Testis (tissue), 3 donors: ENCODE measurements around the gene FGF9. TPM values are rescaled to one million over a fixed set of nuclear protein-coding genes. Genes with fewer than 3 reads are reported as not detected.

Source experiments
- DNase-seq: peaks from one replicate; pipeline ENCODE4 v3.0.0-alpha.2; 2019
- H3K27ac ChIP-seq, 2 donors: fragments of 200-600 bp; sonication (generic); one replicate each; pipeline ENCODE4 v1.5.1; 2019
- H3K27me3 ChIP-seq: fragments of 200-600 bp; sonication (generic); one replicate; pipeline ENCODE4 v1.5.1; 2019
- H3K36me3 ChIP-seq: fragments of 200-600 bp; sonication (generic); one replicate; pipeline ENCODE4 v1.5.1; 2017; ENCODE audit warnings: low read depth; ENCODE audit errors: missing control alignments
- H3K4me1 ChIP-seq: fragments of 200-600 bp; sonication (generic); one replicate; pipeline ENCODE4 v1.5.1; 2019
- H3K4me3 ChIP-seq, 2 donors: fragments of 200-600 bp; sonication (generic); one replicate each; pipeline ENCODE4 v1.5.1; 2017 to 2019
- H3K9me3 ChIP-seq: fragments of 200-600 bp; sonication (generic); one replicate; pipeline ENCODE4 v1.5.1; 2017
- CTCF ChIP-seq, 3 experiments: fragments of 450-650 bp in 2 of 3; fragments of 200-600 bp in 1 of 3; sonication (generic) in 1 of 3; IDR thresholded peaks; one replicate each; pipeline ENCODE4 v1.5.1; 2016 to 2019; ENCODE audit warnings: antibody characterized with exemption in 3 of 3, mild to moderate bottlenecking in 2 of 3, moderate library complexity in 1 of 3
- POLR2A ChIP-seq: fragments of 450-650 bp; IDR thresholded peaks from one replicate; pipeline ENCODE4 v1.6.1; 2017; ENCODE audit warnings: antibody characterized with exemption, mild to moderate bottlenecking, moderate library complexity
- WGBS, 2 donors: methylation state at CpG; one replicate each; pipeline ENCODE4 v1.1.5; 2018; 5-methylcytosine and 5-hydroxymethylcytosine counted together
- intact Hi-C: fragments of 100-400 bp; cut with DNase I; formaldehyde crosslinking; loops from one replicate; pipeline ENCODE4 v1.15.1; 2023; ENCODE audit warnings: low total_unique reads
- polyA plus RNA-seq: library from polyadenylated mRNA; stranded (reverse); fragments of 350-450 nt; fragmentation: Illumina TruSeq; extraction: RNeasy Lipid Tissue Mini Kit (QIAGEN cat#74804); gene quantifications from one replicate; pipeline ENCODE4 v1.2.3, GENCODE V29; 2014; ENCODE audit warnings: low read depth, low replicate concordance; ENCODE audit not compliant: insufficient read depth
- total RNA-seq, 2 donors: library from RNA; depleted of rRNA; stranded (reverse); fragments of >200 nt; gene quantifications; one replicate each; pipeline ENCODE4 v1.2.3, GENCODE V29; 2016

FGF9 gene
- total and polyA plus RNA-seq, 3 donors from 2014 or later: 0.79 to 4.3 (median 1.5) TPM

- no peaks in the 10 kb centered on the region for H3K27me3 ChIP-seq
- no peaks in the 10 kb centered on the region for H3K9me3 ChIP-seq
- no peak overlapping the region for H3K27ac ChIP-seq
- no peak for DNase-seq
- TF ChIP-seq POLR2A (no peak), CTCF (IDR thresholded peaks at IDR 0.05) (no peak)
- H3K4me3 ChIP-seq: no peak overlapping the region
- intact Hi-C loops: no loop called here
- H3K4me1 ChIP-seq: no peaks in the 10 kb centered on the region
- 79 to 93% methylated on average over 7 of the region's 7 CpGs for whole genome bisulfite sequencing, 2 donors
- H3K36me3 ChIP-seq: no peaks in the 10 kb centered on the region
Measured at GRCh38 chr13:21685485-21686064, 14.7 kb downstream of the FGF9 start.

DNA sequence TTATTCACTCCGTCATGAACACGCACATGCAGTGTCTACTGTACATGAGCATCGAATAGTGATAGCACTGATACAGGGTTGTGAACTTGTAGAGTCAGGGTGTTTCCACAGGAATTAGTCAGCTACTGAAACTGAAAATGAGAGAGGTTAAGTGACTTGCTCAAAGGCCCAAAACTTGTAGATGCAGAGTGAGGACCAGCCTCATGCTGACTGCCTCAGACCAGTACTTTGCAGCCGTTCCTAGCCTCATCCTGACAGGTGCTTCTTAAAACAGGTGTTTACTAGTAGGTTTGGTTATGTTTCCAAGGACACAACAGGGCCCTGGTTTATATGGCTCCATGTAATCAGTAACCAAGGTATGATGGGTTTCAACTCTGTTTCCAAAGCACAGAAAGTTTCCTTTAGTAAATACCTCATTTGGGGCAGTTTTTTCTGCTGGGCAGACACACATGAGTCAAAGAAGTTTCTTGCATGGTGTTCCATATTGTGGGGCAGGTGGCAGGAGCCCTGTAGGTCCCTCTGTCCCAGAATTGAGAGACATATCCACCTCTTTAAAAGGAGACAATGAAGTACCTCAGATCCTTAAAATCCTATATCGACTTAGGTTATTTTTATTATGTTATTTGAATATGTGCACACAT is 16.0 kb downstream of the FGF9 start:
- Histone ChIP-seq H3K4me1 (no peaks in the 10 kb centered on the region), H3K27ac (no peak overlapping the region), H3K4me3 (no peak overlapping the region), H3K27me3 (no peaks in the 10 kb centered on the region), H3K36me3 (no peaks in the 10 kb centered on the region), H3K9me3 (no peaks in the 10 kb centered on the region)
- intact Hi-C loops: no loop called here
- 89 to 91% methylated on average over 5 of the region's 5 CpGs for WGBS, 2 donors
- TF ChIP-seq CTCF (IDR thresholded peaks at IDR 0.05): no peak
- no peak for TF ChIP-seq POLR2A
- no peak for DNase-seq

- Histone ChIP-seq H3K27ac (no peak overlapping the region), H3K36me3 (no peaks in the 10 kb centered on the region), H3K27me3 (no peaks in the 10 kb centered on the region), H3K4me1 (no peaks in the 10 kb centered on the region), H3K4me3 (no peak overlapping the region), H3K9me3 (no peaks in the 10 kb centered on the region)
- no peak for DNase-seq
- 81 to 85% methylated on average over 8 of the region's 8 CpGs for WGBS, 2 donors
- TF ChIP-seq CTCF (IDR thresholded peaks at IDR 0.05) (no peak), POLR2A (no peak)
- intact Hi-C loops: no loop called here
Measured at GRCh38 chr13:21688056-21688455, 17.2 kb downstream of the FGF9 start.

GRCh38 chr13:21689097-21689496 is 18.2 kb downstream of the FGF9 start:
- intact Hi-C loops: no loop called here
- no peaks in the 10 kb centered on the region for H3K4me1 ChIP-seq
- no peak for TF ChIP-seq POLR2A
- no peak for TF ChIP-seq CTCF (IDR thresholded peaks at IDR 0.05)
- WGBS, 2 donors: 88 to 92% methylated on average over 6 of the region's 6 CpGs
- no peak for DNase-seq
- no peak overlapping the region for H3K27ac ChIP-seq
- no peaks in the 10 kb centered on the region for H3K36me3 ChIP-seq
- no peak overlapping the region for H3K4me3 ChIP-seq
- H3K27me3 ChIP-seq: no peaks in the 10 kb centered on the region
- H3K9me3 ChIP-seq: no peaks in the 10 kb centered on the region

DNA sequence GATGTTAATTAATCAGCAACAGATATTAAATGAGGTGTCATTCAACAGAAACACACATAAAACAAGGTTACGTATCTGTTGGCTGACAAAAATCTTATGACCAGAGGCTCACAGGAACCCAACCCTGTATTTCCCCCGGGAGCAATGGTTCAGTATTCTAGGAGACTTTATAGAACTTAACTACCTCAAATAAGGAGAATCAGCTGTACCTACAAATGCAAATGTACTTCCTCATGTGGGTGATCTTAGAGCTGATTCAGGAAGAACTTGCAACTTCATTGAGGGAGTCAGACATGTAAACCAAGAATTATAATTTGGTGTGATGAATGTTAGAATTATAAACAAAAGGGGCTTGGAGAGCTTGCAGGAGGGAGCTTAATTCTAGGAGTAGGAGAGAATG is 20.1 kb downstream of the FGF9 start:
- H3K27me3 ChIP-seq: no peaks in the 10 kb centered on the region
- no peak overlapping the region for H3K4me3 ChIP-seq
- H3K36me3 ChIP-seq: no peaks in the 10 kb centered on the region
- 85 to 86% methylated on average over 2 of the region's 2 CpGs for WGBS, 2 donors
- TF ChIP-seq CTCF (IDR thresholded peaks at IDR 0.05) (no peak), POLR2A (no peak)
- intact Hi-C loops: no loop called here
- no peaks in the 10 kb centered on the region for H3K4me1 ChIP-seq
- no peak for DNase-seq
- no peaks in the 10 kb centered on the region for H3K9me3 ChIP-seq
- H3K27ac ChIP-seq: no peak overlapping the region
